Islet precursor cell (in vitro differentiated cells): Measurements from ENCODE around the gene LDLRAD4.
"Not testable (repeated sequence)": the region's sequence is repeated elsewhere in the genome, so short reads cannot be mapped to it uniquely, and the experiment has no call there.

Source experiments
- DNase-seq: peaks from one replicate; pipeline ENCODE4 v3.0.0-alpha.2; 2018

Gene LDLRAD4

GRCh38 chr18:13453714-13454113, 235.2 kb downstream of the LDLRAD4 start:
- peak; percentile 29 for DNase-seq

GRCh38 chr18:13454363-13455150, 236.0 kb downstream of the LDLRAD4 start:
- peak; percentile 29 for DNase-seq

- peak; percentile 34 for DNase-seq
Observed at GRCh38 chr18:13455471-13455870, 236.9 kb downstream of the LDLRAD4 start.

- peak; percentile 40 for DNase-seq
Observed at GRCh38 chr18:13455960-13456481, 237.5 kb downstream of the LDLRAD4 start.

- peak; percentile 29 for DNase-seq
Observed at GRCh38 chr18:13456736-13457271, 238.2 kb downstream of the LDLRAD4 start.

GRCh38 chr18:13457327-13457726, 238.8 kb downstream of the LDLRAD4 start:
- peak; percentile 37 for DNase-seq

- DNase-seq = no peak
Observed at GRCh38 chr18:13460946-13461345, 242.4 kb downstream of the LDLRAD4 start.

- no peak for DNase-seq
Observed at GRCh38 chr18:13461469-13461868, 242.9 kb downstream of the LDLRAD4 start.

GRCh38 chr18:13461936-13462335, 243.4 kb downstream of the LDLRAD4 start:
- DNase-seq = no peak

- no peak for DNase-seq
Observed at GRCh38 chr18:13462686-13463085, 244.1 kb downstream of the LDLRAD4 start.

GRCh38 chr18:13463526-13464210, 245.1 kb downstream of the LDLRAD4 start:
- DNase-seq = no peak

- no peak for DNase-seq
Observed at GRCh38 chr18:13464432-13465123, 246.0 kb downstream of the LDLRAD4 start.

- no peak for DNase-seq
Observed at GRCh38 chr18:13465124-13465446, 246.5 kb downstream of the LDLRAD4 start.

GRCh38 chr18:13465476-13465875, 246.9 kb downstream of the LDLRAD4 start:
- no peak for DNase-seq

GRCh38 chr18:13470516-13471197, 252.1 kb downstream of the LDLRAD4 start:
- DNase-seq = no peak

- DNase-seq = no peak
Observed at GRCh38 chr18:13471198-13471845, 252.8 kb downstream of the LDLRAD4 start.

GRCh38 chr18:13471971-13472628, 253.5 kb downstream of the LDLRAD4 start:
- peak; percentile 80 for DNase-seq

GRCh38 chr18:13473751-13474150, 255.2 kb downstream of the LDLRAD4 start:
- DNase-seq = no peak

- no peak for DNase-seq
Observed at GRCh38 chr18:13474336-13474735, 255.8 kb downstream of the LDLRAD4 start.

- peak; percentile 72 for DNase-seq
Observed at GRCh38 chr18:13474907-13475545, 256.5 kb downstream of the LDLRAD4 start.

- DNase-seq = not testable (repeated sequence)
Observed at GRCh38 chr18:13476312-13476711, 257.8 kb downstream of the LDLRAD4 start.
